ENCODE results near the gene PTPRG.
A peak's percentile ranks its signal among the peaks of the same experiment; 100 is the strongest.

Gene PTPRG

DNA sequence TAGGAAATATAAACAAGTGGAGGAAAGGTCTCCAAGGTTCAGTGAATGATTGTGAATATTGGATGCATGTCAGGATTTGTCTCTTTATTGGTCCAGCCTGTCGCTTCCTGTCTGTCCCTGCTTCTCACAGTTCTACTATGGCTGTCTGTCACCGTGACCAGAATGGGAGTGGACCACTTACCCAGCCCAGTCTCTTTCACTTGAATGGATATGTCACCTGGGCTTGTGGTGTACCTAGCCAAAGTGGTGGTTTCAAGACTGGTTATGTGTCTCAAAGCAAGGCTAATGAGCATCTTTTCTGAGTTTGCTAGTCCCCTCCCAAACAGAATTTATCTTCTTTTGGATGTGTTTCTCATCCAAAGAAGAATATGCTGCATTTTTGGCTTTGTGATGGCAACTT lies 231.7 kb downstream of the PTPRG start:
- Mint-ChIP-seq H3K27ac (no peak overlapping the region), H3K9me3 (peaks cover 3% of the 10 kb centered on the region), H3K4me1 (no peaks in the 10 kb centered on the region), H3K4me3 (no peak overlapping the region), H3K36me3 (no peaks in the 10 kb centered on the region)
- no peak for ATAC-seq
- no peak for DNase-seq (ENCODE audit: low spot score in 2 of 2)

DNA sequence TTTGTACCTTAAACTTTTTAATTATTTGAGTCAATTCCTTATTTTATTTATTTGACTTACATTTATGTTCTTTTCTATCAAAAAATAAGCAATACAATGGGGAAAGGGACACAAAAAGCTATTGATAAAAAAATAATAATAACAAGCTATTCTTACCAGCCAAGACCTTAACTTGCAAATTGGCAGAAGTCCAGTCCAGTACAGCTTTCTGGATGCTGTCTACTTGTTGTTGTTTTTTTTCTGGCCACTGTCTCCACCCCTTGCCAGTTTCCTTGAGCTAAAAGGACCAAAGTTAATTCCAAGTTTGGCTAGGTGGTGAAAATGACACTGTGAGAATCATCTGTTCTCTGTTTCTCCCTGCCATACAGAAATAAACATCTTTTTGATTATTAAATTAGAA lies 232.2 kb downstream of the PTPRG start:
- Mint-ChIP-seq H3K9me3 (peaks cover 3% of the 10 kb centered on the region), H3K4me1 (no peaks in the 10 kb centered on the region), H3K4me3 (no peak overlapping the region), H3K27ac (no peak overlapping the region), H3K36me3 (no peaks in the 10 kb centered on the region)
- ATAC-seq (no peak), DNase-seq (ENCODE audit: low spot score in 2 of 2) (no peak)

DNA sequence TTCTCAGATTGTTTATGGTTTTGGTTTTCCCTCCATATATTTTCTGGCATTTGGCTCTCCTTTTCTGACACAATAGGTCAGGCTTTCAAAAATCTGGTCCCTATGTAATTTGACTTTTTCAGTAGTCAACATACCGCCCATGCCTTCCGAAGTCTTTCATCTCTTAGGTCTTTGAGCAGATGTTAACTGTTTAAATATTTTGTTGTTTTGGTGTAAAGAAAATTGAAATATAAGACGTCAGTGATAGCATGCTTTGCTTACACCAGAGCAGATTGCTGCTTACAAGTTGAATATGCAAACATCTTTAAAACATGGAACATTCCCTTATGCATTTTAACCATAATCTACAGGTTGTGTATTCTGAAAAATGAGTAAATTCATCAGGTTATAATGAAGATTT lies 233.0 kb downstream of the PTPRG start:
- Mint-ChIP-seq H3K36me3 (no peaks in the 10 kb centered on the region), H3K9me3 (peaks cover 3% of the 10 kb centered on the region), H3K4me1 (no peaks in the 10 kb centered on the region), H3K4me3 (no peak overlapping the region), H3K27ac (no peak overlapping the region)
- DNase-seq (ENCODE audit: low spot score in 2 of 2) (no peak), ATAC-seq (no peak)

DNA sequence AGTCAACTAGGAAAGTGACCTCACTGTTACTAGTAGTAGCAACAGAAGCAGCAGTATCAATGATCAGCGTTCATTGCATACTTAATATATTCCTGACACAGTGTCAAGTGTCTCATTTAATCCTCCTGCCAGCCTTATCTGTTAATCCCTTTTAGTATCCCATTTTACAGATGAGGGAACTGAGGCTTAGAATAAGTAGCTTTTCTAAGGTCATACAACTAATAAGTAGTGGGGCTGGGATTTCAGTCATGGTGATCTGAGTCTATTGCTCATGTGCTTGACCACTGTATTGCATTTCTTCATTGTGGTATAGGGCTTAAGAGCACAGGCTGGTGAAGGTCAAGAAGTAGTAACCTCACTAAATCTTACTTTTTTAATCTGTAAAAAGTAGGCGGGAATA lies 233.6 kb downstream of the PTPRG start:
- no peaks in the 10 kb centered on the region for H3K36me3 Mint-ChIP-seq
- no peak overlapping the region for H3K4me3 Mint-ChIP-seq
- H3K9me3 Mint-ChIP-seq: peaks cover 3% of the 10 kb centered on the region
- H3K4me1 Mint-ChIP-seq: no peaks in the 10 kb centered on the region
- no peak for DNase-seq (ENCODE audit: low spot score in 2 of 2)
- no peak for ATAC-seq
- H3K27ac Mint-ChIP-seq: no peak overlapping the region

DNA sequence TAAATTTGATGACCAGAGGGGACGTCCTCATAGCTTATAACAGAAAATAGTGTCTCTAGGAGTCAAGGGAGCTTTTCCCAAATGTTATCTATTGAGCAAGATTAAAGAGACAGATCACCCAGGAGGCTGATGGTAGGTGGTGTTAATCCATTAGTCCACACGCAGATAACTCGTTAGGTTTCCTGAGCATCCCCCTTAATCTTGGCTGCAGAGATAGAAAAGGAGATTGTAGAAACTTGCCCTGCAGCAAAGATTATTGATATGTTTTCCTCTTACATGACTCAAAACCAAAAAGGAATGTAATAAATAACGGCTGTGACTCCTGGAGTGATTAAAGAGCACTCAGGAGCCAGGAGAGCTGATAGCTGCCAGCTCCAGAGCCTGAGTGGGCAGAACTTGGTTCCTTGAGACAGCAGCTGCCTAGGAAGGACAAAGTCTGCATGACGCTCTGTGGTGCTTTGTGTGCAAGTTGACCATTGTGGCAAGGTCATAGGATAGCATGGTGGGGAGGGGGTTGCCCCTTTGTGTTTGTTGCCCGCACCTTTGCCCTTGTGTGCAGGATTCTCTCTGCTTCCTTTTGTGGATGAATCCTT lies 234.8 kb downstream of the PTPRG start:
- no peak for ATAC-seq
- no peak overlapping the region for H3K27ac Mint-ChIP-seq
- DNase-seq (ENCODE audit: low spot score in 2 of 2): no peak
- H3K36me3 Mint-ChIP-seq: no peaks in the 10 kb centered on the region
- no peaks in the 10 kb centered on the region for H3K4me1 Mint-ChIP-seq
- no peak overlapping the region for H3K4me3 Mint-ChIP-seq
- H3K9me3 Mint-ChIP-seq: peaks cover 3% of the 10 kb centered on the region

DNA sequence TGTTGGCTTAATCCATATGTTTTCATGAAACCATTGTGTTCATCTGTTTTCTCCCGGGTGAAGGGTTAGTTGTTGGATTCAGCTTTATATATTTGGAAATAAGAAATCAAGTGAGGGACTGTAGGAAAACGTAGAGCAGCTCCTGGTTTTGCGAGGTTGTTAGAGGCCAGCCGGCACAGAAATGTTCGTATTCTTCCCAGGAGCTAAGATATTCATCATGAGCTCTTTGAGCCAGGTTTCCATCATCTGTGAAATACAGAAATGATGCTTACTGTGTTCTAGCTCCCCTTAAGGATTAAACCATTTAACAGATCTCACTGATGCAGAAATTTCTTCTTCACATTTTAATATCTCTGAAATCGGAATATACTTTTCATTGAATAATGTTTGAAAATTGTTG lies 235.5 kb downstream of the PTPRG start:
- ATAC-seq: no peak
- Mint-ChIP-seq H3K4me3 (no peak overlapping the region), H3K27ac (no peak overlapping the region), H3K4me1 (no peaks in the 10 kb centered on the region), H3K36me3 (no peaks in the 10 kb centered on the region), H3K9me3 (peaks cover 3% of the 10 kb centered on the region)
- DNase-seq (ENCODE audit: low spot score in 2 of 2): no peak

DNA sequence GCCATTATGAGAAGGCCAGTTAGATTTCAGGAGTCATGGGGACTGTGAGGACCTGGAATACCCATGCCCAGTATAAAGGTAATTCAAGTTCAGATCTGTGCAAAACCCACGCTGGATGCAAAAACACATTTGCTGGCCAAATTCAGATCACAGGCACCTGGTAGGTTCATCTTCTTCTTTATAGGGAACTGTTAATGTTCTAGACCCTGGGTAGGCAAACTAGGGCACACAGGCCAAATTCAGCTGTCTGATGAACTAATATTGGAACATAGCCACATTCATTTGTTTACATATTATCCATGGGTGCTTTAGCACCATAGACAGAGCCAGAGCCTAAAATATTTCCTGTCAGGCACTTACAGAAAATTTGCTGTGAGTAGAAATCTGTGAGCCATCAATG lies 241.4 kb downstream of the PTPRG start:
- Mint-ChIP-seq H3K4me3 (no peak overlapping the region), H3K9me3 (peaks cover 2% of the 10 kb centered on the region), H3K27ac (no peak overlapping the region), H3K4me1 (no peaks in the 10 kb centered on the region), H3K36me3 (no peaks in the 10 kb centered on the region)
- ATAC-seq (no peak), DNase-seq (ENCODE audit: low spot score in 2 of 2) (no peak)

DNA sequence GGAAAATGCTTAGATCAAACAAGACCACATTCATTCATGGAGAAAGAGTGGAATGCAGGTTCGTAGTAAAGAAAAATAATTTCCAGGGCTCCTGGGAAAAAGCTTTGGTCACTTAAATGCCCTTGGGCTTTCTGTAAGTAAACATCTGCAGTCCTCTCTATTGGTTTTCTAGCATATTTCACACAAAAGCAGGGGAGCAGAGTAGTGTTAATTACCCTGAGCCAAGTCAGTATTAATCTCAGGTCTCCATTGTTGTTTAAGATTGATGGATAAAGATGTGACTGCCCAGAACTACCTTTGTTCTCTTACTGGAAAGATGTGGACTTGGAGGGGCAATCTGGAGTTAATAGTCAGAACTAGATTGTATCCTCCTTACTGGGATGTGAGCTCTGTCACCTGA lies 242.6 kb downstream of the PTPRG start:
- H3K4me1 Mint-ChIP-seq: no peaks in the 10 kb centered on the region
- DNase-seq (ENCODE audit: low spot score in 2 of 2) (no peak), ATAC-seq (no peak)
- H3K36me3 Mint-ChIP-seq: no peaks in the 10 kb centered on the region
- no peak overlapping the region for H3K4me3 Mint-ChIP-seq
- H3K9me3 Mint-ChIP-seq: peaks cover 2% of the 10 kb centered on the region
- H3K27ac Mint-ChIP-seq: no peak overlapping the region

DNA sequence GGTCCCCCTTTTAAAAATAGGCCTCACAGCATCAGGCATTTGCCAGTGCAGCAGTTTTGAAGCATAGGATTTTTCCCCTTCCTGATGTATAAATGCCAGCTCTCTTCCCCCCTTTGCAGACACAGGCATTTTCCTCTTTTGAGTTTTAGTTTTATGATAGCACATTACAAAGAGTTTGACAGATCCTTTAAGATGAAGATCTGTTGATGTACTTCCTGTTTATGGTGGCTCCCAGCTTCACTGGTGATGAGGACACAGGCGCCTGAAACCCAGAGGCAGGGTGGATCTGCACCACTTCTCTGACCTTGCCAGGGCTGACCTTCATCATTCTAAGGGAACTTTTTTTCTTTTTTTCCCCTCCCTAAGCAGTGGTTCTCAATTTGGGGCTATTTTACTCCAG lies 243.4 kb downstream of the PTPRG start:
- Mint-ChIP-seq H3K36me3 (no peaks in the 10 kb centered on the region), H3K4me3 (no peak overlapping the region), H3K27ac (no peak overlapping the region), H3K4me1 (no peaks in the 10 kb centered on the region), H3K9me3 (peaks cover 4% of the 10 kb centered on the region)
- DNase-seq (ENCODE audit: low spot score in 2 of 2) (no peak), ATAC-seq (no peak)

DNA sequence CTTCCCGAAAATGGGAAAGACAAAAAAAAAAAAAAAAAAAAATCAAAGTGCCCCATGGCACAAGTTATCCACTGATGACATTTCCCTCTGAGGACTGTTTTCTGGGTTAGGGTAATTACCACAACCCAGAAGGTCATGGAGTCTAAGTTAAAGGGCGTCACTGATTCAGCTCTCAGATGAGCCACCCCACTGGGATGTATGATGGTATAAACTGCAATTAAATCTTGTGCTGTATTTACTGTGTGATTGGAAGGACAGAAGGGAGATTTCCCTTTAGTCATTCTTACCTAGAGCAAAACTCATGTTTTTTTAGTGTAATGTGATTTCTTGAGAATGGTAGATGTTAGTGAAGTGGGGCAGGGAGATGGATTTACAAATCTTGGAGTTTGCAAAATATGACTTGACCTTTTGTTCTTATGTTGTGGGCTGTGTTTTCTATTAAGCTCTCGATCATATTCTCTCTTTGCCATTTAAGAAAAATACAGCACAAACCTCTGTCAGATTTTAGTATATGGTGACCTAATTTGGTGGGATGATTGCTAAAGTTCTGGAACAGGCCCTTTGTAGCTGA lies 244.2 kb downstream of the PTPRG start:
- peak; percentile 32 for ATAC-seq
- Mint-ChIP-seq H3K27ac (no peak overlapping the region), H3K4me3 (no peak overlapping the region), H3K36me3 (no peaks in the 10 kb centered on the region), H3K9me3 (peaks cover 6% of the 10 kb centered on the region), H3K4me1 (no peaks in the 10 kb centered on the region)
- no peak for DNase-seq (ENCODE audit: low spot score in 2 of 2)

DNA sequence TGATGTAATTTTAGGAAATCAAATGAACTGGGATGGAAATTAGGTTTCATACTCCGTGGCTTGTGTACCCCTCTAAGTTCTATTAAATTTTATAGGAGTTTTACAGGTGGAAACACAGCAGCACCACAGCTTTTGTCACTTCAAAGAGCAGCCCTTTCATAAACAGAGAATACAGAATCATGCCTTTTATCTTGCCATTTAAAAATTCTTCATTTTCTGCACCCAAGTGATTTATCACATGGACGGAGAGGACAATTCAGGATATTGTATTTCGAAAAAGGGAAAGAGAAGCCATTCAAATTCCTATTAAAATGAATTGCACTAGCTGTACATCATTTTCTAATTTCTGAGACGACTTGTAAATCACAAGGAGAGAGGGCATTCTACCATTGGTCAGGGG lies 245.4 kb downstream of the PTPRG start:
- Mint-ChIP-seq H3K4me1 (no peaks in the 10 kb centered on the region), H3K9me3 (peaks cover 6% of the 10 kb centered on the region), H3K36me3 (no peaks in the 10 kb centered on the region), H3K27ac (no peak overlapping the region), H3K4me3 (no peak overlapping the region)
- ATAC-seq (no peak), DNase-seq (ENCODE audit: low spot score in 2 of 2) (no peak)

DNA sequence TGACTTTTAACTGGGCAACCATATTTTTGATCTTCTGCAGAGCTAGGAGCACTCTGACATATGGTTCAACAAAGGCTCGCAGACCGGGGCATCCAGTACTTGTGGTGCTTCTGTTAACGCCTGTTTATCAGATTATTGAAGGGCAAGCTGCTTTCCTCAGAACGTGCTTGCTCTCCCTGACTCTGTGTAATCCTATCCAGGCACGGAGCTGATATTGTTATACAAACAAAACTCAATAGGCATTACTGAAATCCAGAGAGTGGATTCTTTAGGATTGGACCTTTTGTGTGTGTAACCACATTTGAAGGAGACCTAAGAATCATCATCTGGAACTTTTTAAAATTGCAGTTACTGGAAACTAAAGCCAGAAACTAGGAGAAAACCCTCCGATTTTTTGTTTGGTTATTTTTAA lies 246.5 kb downstream of the PTPRG start:
- no peak for DNase-seq (ENCODE audit: low spot score in 2 of 2)

DNA sequence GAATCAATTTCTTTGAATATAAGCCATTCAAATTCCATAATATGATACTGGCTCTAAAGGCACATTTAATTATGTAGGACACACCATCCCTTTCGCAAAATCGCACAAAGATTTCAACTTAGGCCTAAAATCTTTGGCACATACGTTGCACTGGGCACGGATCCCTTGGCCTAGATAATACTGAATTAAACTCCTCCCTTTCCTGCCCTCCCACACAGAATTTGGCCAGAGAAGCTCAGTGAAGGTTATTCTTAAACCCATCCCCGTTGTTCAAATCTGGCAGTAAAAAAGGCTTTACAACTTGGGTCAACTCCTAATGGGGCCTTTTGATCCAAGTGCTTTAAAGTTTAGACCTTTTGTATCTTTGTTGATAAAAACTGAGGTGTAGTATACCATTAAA lies 247.2 kb downstream of the PTPRG start:
- ATAC-seq (no peak), DNase-seq (ENCODE audit: low spot score in 2 of 2) (no peak)
- Mint-ChIP-seq H3K4me3 (no peak overlapping the region), H3K9me3 (peaks cover 6% of the 10 kb centered on the region), H3K36me3 (no peaks in the 10 kb centered on the region), H3K4me1 (no peaks in the 10 kb centered on the region), H3K27ac (no peak overlapping the region)

More for the DNA sequence above, 246.5 kb downstream of the PTPRG start:
- H3K4me1 Mint-ChIP-seq: no peaks in the 10 kb centered on the region
- H3K9me3 Mint-ChIP-seq: peaks cover 6% of the 10 kb centered on the region
- no peak overlapping the region for H3K4me3 Mint-ChIP-seq
- no peak overlapping the region for H3K27ac Mint-ChIP-seq
- no peaks in the 10 kb centered on the region for H3K36me3 Mint-ChIP-seq
- no peak for ATAC-seq

DNA sequence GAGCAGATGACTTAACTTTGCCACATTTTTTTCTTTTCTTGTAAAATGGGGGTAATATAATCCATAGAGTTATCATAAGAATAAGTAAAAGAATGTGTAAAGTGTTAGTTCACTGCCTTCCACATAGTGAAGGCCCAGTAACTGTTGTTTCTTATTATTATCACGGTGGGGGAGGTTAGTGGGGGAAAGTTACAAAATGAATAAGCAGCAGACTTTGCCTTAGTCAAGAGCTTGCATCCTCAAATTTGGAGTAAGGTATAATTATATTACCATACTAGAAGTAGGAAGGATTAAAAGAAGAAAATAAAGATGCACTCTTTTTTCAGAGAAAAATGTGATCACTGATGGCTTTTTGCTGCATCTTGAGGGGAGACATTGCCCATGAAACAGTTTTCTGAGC lies 247.6 kb downstream of the PTPRG start:
- Mint-ChIP-seq H3K9me3 (peaks cover 6% of the 10 kb centered on the region), H3K27ac (no peak overlapping the region), H3K4me3 (no peak overlapping the region), H3K4me1 (no peaks in the 10 kb centered on the region), H3K36me3 (no peaks in the 10 kb centered on the region)
- ATAC-seq (no peak), DNase-seq (ENCODE audit: low spot score in 2 of 2) (no peak)

DNA sequence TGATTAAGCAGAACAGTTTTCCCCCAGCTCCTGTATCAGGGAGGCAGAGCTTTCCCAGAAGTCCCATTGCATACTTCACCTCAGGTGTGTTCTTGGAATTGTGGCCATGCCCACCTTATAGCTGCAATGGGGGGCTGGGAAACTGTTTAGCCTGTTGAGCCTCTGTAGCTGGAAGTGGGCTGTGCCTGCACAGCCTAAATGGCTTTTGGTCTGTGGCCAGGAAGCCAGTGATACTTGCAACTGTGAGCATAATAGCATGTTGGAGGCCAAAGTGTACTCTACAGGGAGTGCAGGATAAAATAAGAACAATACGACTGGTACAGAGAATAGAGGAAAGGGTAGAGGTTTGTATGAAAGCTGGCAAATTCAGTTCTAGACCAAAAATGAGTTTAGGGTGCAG lies 248.5 kb downstream of the PTPRG start:
- H3K9me3 Mint-ChIP-seq: peaks cover 5% of the 10 kb centered on the region
- no peak overlapping the region for H3K4me3 Mint-ChIP-seq
- no peaks in the 10 kb centered on the region for H3K4me1 Mint-ChIP-seq
- DNase-seq (ENCODE audit: low spot score in 2 of 2) (no peak), ATAC-seq (no peak)
- H3K36me3 Mint-ChIP-seq: no peaks in the 10 kb centered on the region
- no peak overlapping the region for H3K27ac Mint-ChIP-seq

DNA sequence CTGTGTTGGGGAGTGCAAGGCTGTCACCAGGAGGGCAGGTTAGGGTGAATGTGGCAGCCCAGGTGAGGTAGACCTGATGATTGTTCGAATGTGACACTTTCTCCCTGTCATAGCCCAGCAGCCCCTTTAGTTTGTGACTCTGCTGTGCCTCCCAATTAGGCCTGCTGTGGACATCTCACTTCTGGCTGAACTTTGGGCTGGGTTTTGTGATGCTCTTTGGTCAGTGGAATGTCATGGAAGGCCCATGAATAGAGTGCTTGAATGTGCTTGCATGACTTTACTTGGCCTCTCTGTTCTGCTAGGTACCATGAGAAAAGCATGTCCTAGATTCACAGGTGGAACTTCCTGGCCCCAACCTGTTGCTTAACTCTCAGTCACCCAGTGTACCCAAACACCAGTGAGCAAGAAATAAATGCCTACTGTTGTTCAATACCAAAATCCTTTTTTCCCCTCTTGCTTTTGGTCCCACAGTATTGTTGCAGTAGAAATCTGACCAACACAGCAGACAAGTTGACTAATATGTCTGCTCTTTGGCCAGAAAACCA lies 249.7 kb downstream of the PTPRG start:
- H3K9me3 Mint-ChIP-seq: peaks cover 5% of the 10 kb centered on the region
- H3K27ac Mint-ChIP-seq: no peak overlapping the region
- no peak for DNase-seq (ENCODE audit: low spot score in 2 of 2)
- H3K36me3 Mint-ChIP-seq: no peaks in the 10 kb centered on the region
- no peaks in the 10 kb centered on the region for H3K4me1 Mint-ChIP-seq
- no peak overlapping the region for H3K4me3 Mint-ChIP-seq
- no peak for ATAC-seq
